ENCODE data around the gene CAPNS1. TPM values are rescaled to one million over a fixed set of nuclear protein-coding genes. Genes with fewer than 3 reads are reported as not detected.

Gene CAPNS1
- total and polyA plus RNA-seq, 2 of the 4 experiments (the other 2 are of a cell fraction) = 436 to 988 TPM

GRCh38 chr19:36163813-36164212 lies 23.9 kb downstream of the CAPNS1 start:
- H3K23ac ChIP-seq (ENCODE audit: low read depth, low read length) = no peak overlapping the region
- H3K79me1 ChIP-seq (ENCODE audit: low read depth in 1 of 2, low read length in 2 of 2) = no peaks in the 10 kb centered on the region; a peak in 1 of 4 replicates
- CTCF ChIA-PET = no interaction called here
- no peak overlapping the region for H3K4ac ChIP-seq (ENCODE audit: low read depth, low read length)
- no peak overlapping the region for H4K5ac ChIP-seq (ENCODE audit: low read depth, low read length)
- H3K4me3 ChIP-seq (ENCODE audit: insufficient read depth, low read depth, low read length) = no peak overlapping the region
- H2BK20ac ChIP-seq (ENCODE audit: low read depth, low read length) = no peak overlapping the region
- H3K9me3 ChIP-seq (ENCODE audit: control insufficient read depth, insufficient read depth, low read length) = no peaks in the 10 kb centered on the region
- no peak overlapping the region for H3K56ac ChIP-seq (ENCODE audit: extremely low read depth, insufficient read depth, low read length)
- no peak overlapping the region for H2AK5ac ChIP-seq (ENCODE audit: low read depth, low read length)
- no peak overlapping the region for H2BK5ac ChIP-seq (ENCODE audit: low read depth, low read length, poor library complexity, severe bottlenecking)
- H2BK120ac ChIP-seq (ENCODE audit: low read depth, low read length) = no peak overlapping the region
- no peaks in the 10 kb centered on the region for H4K20me1 ChIP-seq (ENCODE audit: insufficient read depth, low read length)
- H3K36me3 ChIP-seq (ENCODE audit: control insufficient read depth, insufficient read depth, low read length) = peaks cover 12% of the 10 kb centered on the region
- H3K4me1 ChIP-seq (ENCODE audit: control insufficient read depth, insufficient read depth, low read length) = no peaks in the 10 kb centered on the region
- POLR2A ChIA-PET (ENCODE audit: unreplicated experiment) = no interaction called here
- intact Hi-C loops (cut with micrococcal nuclease) (no loop called here), dilution Hi-C loops (cut with HindIII; ENCODE audit: low sequenced_read_pairs, unreplicated experiment) (no loop called here), in situ Hi-C loops (cut with MboI; ENCODE audit: low sequenced_read_pairs) (no loop called here)
- no peak overlapping the region for H3K27ac ChIP-seq (ENCODE audit: insufficient read depth, low read length)
- H3K18ac ChIP-seq (ENCODE audit: low read depth, low read length) = no peak overlapping the region
- H3K9ac ChIP-seq (ENCODE audit: low read depth, low read length) = no peak overlapping the region
- H4K91ac ChIP-seq (ENCODE audit: insufficient read depth, low read depth, low read length) = no peak overlapping the region
- no peak overlapping the region for H3K4me2 ChIP-seq (ENCODE audit: low read depth, low read length)
- TF ChIP-seq RFX5 (IDR thresholded peaks at IDR 0.05; ENCODE audit: low read depth, low read length) = no peak
- no peak for TF ChIP-seq FOS (IDR thresholded peaks at IDR 0.05; ENCODE audit: low read depth, low read length)
- no peak for TF ChIP-seq CEBPB (IDR thresholded peaks at IDR 0.05; ENCODE audit: low read depth, low read length)
- no peak for TF ChIP-seq CTCF (conservative IDR thresholded peaks at IDR 0.05; ENCODE audit: low read depth, low read length)
- no peak for TF ChIP-seq POLR2A (IDR thresholded peaks at IDR 0.05; ENCODE audit: low read depth, low read length)
- TF ChIP-seq SMC3 (IDR thresholded peaks at IDR 0.05; ENCODE audit: low read depth, low read length) = no peak
- no peak for TF ChIP-seq MXI1 (IDR thresholded peaks at IDR 0.05; ENCODE audit: borderline replicate concordance, low read depth, low read length)
- TF ChIP-seq NFE2L2 (IDR thresholded peaks at IDR 0.05; ENCODE audit: low read depth, low read length) = no peak
- no peaks in the 10 kb centered on the region; the same call in 1 of the 2 replicates for H3K9me1 ChIP-seq (ENCODE audit: insufficient read depth, low read length)
- no peak for ATAC-seq (ENCODE audit: low read depth)
- no peak overlapping the region for H3K14ac ChIP-seq (replicated peaks; ENCODE audit: low read depth, low read length)
- no peak overlapping the region for H4K8ac ChIP-seq (ENCODE audit: low read depth in 2 of 2, low read length in 2 of 2)
- H3K27me3 ChIP-seq (ENCODE audit: control insufficient read depth, insufficient read depth, low read length) = no peaks in the 10 kb centered on the region
- H2AK9ac ChIP-seq (replicated peaks; ENCODE audit: low read depth, low read length, poor library complexity) = no peak overlapping the region
- H2BK15ac ChIP-seq (ENCODE audit: low read depth, low read length) = no peak overlapping the region
- WGBS, 2 experiments (ENCODE audit: extremely low coverage in 2 of 2, insufficient read length in 1 of 2) = 96% methylated on average over 3 of the region's 12 CpGs; no CpG with 5 or more reads in 1 of the 2 experiments
- no peak overlapping the region for H2AFZ ChIP-seq (replicated peaks; ENCODE audit: low read length, poor library complexity)
- no peak for DNase-seq
- no TSS peak for BruUV-seq (replicated peaks)
